ENCODE results near the gene SIGLEC1.

Gene SIGLEC1

GRCh38 chr20:3755814-3756480 is 43.5 kb upstream of the SIGLEC1 start:
- no peak overlapping the region for H3K4me3 ChIP-seq (ENCODE audit: control insufficient read depth, low read depth, low read length)
- no peak for DNase-seq (ENCODE audit: low read depth)
- TF ChIP-seq, protein P1, sequence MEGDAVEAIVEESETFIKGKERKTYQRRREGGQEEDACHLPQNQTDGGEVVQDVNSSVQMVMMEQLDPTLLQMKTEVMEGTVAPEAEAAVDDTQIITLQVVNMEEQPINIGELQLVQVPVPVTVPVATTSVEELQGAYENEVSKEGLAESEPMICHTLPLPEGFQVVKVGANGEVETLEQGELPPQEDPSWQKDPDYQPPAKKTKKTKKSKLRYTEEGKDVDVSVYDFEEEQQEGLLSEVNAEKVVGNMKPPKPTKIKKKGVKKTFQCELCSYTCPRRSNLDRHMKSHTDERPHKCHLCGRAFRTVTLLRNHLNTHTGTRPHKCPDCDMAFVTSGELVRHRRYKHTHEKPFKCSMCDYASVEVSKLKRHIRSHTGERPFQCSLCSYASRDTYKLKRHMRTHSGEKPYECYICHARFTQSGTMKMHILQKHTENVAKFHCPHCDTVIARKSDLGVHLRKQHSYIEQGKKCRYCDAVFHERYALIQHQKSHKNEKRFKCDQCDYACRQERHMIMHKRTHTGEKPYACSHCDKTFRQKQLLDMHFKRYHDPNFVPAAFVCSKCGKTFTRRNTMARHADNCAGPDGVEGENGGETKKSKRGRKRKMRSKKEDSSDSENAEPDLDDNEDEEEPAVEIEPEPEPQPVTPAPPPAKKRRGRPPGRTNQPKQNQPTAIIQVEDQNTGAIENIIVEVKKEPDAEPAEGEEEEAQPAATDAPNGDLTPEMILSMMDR (IDR thresholded peaks at IDR 0.05; ENCODE audit: control insufficient read depth, insufficient read depth, low read depth, low read length, missing control alignments), result no peak

DNA sequence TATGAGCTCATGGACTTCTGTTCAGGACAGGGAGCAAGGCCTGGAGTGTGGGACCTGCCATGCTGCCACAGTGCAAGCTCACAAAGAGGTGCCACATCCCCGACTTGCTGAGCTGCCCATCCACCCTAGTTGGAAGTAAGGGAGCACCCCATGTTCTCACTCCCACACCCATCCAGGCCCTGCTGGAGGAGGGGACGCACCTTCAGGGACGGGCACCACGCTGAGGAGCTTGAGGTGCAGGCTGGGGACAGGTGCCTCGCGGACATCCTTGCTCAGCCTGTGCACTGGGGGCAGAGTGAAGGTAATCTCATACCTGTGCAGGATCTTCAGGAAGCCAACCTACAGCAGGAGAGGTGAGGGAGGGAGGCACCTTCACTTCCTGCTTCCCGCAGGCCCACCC is 42.9 kb upstream of the SIGLEC1 start:
- no peak overlapping the region for H3K4me3 ChIP-seq (ENCODE audit: control insufficient read depth, low read depth, low read length)
- TF ChIP-seq, protein P1 (IDR thresholded peaks at IDR 0.05; ENCODE audit: control insufficient read depth, insufficient read depth, low read depth, low read length, missing control alignments), result no peak
- no peak for DNase-seq (ENCODE audit: low read depth)

DNA sequence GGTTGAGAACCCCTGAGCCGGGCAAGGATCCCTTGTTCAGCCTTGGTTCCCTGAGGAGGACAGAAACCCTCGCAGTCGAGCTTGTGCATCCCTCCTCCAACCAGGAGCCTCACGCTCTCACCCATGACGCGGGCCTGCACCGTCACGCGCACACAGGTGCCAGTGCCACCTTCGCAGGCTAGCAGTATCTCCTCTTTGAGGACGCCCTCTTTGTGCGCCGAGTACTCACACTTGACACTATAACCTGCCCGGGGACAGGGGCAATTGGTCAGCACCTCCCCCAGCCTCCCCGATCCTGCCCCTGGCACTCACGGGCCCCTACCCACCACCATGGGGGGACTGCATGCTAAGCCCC is 41.9 kb upstream of the SIGLEC1 start:
- TF ChIP-seq, protein P1 (IDR thresholded peaks at IDR 0.05; ENCODE audit: control insufficient read depth, insufficient read depth, low read depth, low read length, missing control alignments), result no peak
- DNase-seq (ENCODE audit: low read depth), result no peak
- no peak overlapping the region for H3K4me3 ChIP-seq (ENCODE audit: control insufficient read depth, low read depth, low read length)

DNA sequence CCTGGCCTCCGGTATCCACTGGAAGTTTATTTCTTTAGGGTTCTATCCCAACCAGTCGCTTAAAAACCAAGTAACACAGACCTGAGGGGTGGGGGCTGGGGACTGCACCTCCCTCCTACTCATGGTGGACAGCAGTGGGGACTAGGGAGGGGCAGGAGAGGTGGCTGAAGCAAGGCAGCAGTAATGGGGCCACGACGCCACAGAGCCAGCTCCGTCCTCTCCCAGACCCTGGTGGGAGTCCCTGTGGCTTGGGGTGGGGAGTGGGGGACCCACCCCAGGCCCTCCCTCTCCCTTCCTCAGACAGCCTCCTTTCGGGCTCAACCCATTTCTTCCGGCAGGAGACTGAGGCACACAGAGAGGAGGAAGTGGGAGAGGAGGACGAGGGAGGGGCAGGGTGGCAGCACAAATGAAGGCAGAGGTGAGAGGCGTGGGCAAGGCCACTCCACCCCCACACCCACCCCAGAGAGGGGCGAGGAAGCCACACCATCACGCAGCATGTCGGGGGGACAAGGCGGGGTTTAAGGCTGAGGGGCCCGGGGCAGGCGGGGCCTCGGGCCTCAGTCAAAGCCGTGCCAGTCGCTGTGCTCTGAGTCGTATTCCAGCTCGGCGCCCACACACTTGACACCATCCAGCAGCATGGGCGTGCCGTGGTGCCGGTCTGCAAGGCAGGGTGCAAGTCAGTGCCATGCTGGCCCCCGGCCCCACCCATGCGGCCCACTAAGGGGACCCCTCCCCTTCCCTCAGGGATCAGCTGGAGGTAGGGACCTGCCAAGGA is 41.3 kb upstream of the SIGLEC1 start:
- DNase-seq (ENCODE audit: low read depth), result no peak
- TF ChIP-seq, protein P1 (IDR thresholded peaks at IDR 0.05; ENCODE audit: control insufficient read depth, insufficient read depth, low read depth, low read length, missing control alignments), result no peak
- H3K4me3 ChIP-seq (ENCODE audit: control insufficient read depth, low read depth, low read length), result no peak overlapping the region

DNA sequence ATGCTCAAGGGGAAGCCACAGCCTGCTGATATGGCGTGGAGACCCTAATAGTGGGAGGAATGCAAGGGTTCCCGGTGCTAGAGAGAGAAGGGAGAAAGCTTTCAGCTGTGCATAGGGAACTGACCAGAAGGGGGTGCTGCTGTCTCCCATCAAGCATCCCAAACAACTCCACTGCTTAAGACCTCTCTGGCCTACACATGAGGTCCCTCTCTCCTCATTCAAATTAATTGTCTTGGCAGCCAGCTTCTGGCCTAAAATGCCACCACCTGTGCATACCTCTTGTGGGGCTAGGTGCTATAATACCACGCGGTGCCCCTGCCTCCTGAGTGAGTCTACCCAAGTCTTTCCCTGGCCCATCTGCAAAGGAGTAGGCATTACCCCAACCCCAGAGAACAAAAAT is 40.7 kb upstream of the SIGLEC1 start:
- DNase-seq (ENCODE audit: low read depth), result peak; percentile 52
- TF ChIP-seq, protein P1 (IDR thresholded peaks at IDR 0.05; ENCODE audit: control insufficient read depth, insufficient read depth, low read depth, low read length, missing control alignments), result peak; percentile 91
- no peak overlapping the region for H3K4me3 ChIP-seq (ENCODE audit: control insufficient read depth, low read depth, low read length)

- DNase-seq (ENCODE audit: low read depth), result no peak
- no peak overlapping the region for H3K4me3 ChIP-seq (ENCODE audit: control insufficient read depth, low read depth, low read length)
- TF ChIP-seq, protein P1 (IDR thresholded peaks at IDR 0.05; ENCODE audit: control insufficient read depth, insufficient read depth, low read depth, low read length, missing control alignments), result no peak
Measured at GRCh38 chr20:3752386-3752759, 40.0 kb upstream of the SIGLEC1 start.

Measured in AG09309 (cell line).